Measurements from ENCODE around the gene COPG2. TPM values are rescaled to one million over a fixed set of nuclear protein-coding genes. Genes with fewer than 3 reads are reported as not detected.

Gene COPG2
- total RNA-seq, 1 experiment from 2014 or later = 36.0 TPM

DNA sequence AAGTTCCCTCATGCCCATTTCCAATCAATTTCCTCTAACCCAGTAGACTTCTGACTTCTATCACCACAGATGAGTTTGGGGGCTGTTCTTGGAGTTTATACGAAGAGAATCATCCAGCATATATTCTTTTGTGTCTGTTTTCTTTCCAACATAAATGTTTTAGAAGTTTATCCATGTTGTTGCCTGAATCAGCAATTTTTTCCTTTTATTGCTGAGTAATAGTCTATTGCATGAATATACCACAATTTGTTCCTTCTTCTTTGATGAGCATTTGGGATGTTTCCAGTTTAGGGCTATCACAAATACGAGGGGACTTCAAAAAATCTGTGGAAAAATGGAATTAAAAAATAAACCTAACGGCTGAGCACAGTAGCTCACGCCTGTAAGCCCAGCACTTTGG is 26.2 kb downstream of the COPG2 start:
- Histone ChIP-seq H4K20me1 (ENCODE audit: insufficient read depth, low read depth, low read length) (no peaks in the 10 kb centered on the region), H3K4me1 (ENCODE audit: low read length) (no peaks in the 10 kb centered on the region), H3K9ac (ENCODE audit: low read length) (no peak overlapping the region), H2AFZ (ENCODE audit: low read length) (no peak overlapping the region), H3K9me3 (ENCODE audit: low read length) (no peaks in the 10 kb centered on the region), H3K36me3 (ENCODE audit: insufficient read depth, low read length) (peaks cover 12% of the 10 kb centered on the region; the same call in 1 of the 2 replicates), H3K4me3 (ENCODE audit: low read length) (no peak overlapping the region), H3K27me3 (ENCODE audit: low read length) (no peaks in the 10 kb centered on the region), H3K27ac (ENCODE audit: low read length) (no peak overlapping the region), H3K79me2 (ENCODE audit: low read length) (no peaks in the 10 kb centered on the region), H3K9me2 (replicated peaks; ENCODE audit: insufficient read depth, low read length) (no peaks in the 10 kb centered on the region), H3K4me2 (ENCODE audit: low read depth, low read length, poor library complexity, severe bottlenecking) (no peak overlapping the region)
- no peak for DNase-seq

DNA sequence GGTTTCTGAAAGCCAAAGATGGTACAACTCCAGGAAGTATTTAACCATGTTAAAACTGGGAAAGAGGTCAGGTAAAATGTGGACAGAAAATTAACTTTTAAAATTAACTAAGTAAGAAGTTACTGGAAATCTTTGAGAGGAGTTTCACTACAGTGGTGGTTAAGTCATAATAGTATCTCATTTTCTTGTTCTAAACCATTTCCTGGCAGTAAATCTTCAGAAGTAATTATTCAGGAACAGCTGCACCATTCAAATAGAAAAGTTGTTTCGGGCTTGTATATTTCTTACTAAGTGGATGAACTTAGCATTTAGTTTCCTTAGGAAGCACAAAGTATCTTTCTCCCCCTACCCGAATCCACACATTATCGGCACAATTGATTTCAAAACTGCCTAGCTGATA is 27.1 kb downstream of the COPG2 start:
- Histone ChIP-seq H3K27me3 (ENCODE audit: low read length) (no peaks in the 10 kb centered on the region), H3K27ac (ENCODE audit: low read length) (no peak overlapping the region), H3K79me2 (ENCODE audit: low read length) (no peaks in the 10 kb centered on the region), H3K4me1 (ENCODE audit: low read length) (no peaks in the 10 kb centered on the region), H3K4me2 (ENCODE audit: low read depth, low read length, poor library complexity, severe bottlenecking) (no peak overlapping the region), H3K36me3 (ENCODE audit: insufficient read depth, low read length) (peaks cover 9% of the 10 kb centered on the region; the same call in 1 of the 2 replicates), H3K9ac (ENCODE audit: low read length) (no peak overlapping the region), H3K4me3 (ENCODE audit: low read length) (no peak overlapping the region), H3K9me2 (replicated peaks; ENCODE audit: insufficient read depth, low read length) (no peaks in the 10 kb centered on the region), H4K20me1 (ENCODE audit: insufficient read depth, low read depth, low read length) (no peaks in the 10 kb centered on the region), H2AFZ (ENCODE audit: low read length) (no peak overlapping the region), H3K9me3 (ENCODE audit: low read length) (no peaks in the 10 kb centered on the region)
- no peak for DNase-seq

DNA sequence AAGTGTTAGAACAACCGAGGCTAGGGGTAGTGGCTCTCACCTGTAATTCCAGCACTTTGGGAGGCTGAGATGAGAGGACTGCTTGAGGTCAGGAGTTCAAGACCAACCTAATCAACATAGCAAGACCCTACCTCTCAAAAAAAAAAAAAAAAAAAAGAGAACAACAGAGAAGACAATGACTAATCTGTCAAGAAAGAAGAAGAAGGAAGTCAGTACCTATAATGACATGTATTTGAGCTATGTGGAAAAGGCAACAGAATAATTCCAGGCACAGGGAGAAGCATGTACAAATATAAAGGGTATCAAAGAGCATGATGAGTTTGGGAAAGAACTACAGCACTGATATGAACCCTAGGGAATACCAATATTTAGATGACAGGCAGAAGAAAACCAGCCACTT is 27.5 kb downstream of the COPG2 start:
- no peak for DNase-seq
- no peak overlapping the region for H3K4me3 ChIP-seq (ENCODE audit: low read length)
- no peaks in the 10 kb centered on the region for H4K20me1 ChIP-seq (ENCODE audit: insufficient read depth, low read depth, low read length)
- H3K9ac ChIP-seq (ENCODE audit: low read length) = no peak overlapping the region
- no peaks in the 10 kb centered on the region for H3K9me3 ChIP-seq (ENCODE audit: low read length)
- H3K4me2 ChIP-seq (ENCODE audit: low read depth, low read length, poor library complexity, severe bottlenecking) = no peak overlapping the region
- H3K9me2 ChIP-seq (replicated peaks; ENCODE audit: insufficient read depth, low read length) = no peaks in the 10 kb centered on the region
- no peaks in the 10 kb centered on the region for H3K79me2 ChIP-seq (ENCODE audit: low read length)
- no peaks in the 10 kb centered on the region for H3K27me3 ChIP-seq (ENCODE audit: low read length)
- no peaks in the 10 kb centered on the region for H3K4me1 ChIP-seq (ENCODE audit: low read length)
- H3K36me3 ChIP-seq (ENCODE audit: insufficient read depth, low read length) = peaks cover 7% of the 10 kb centered on the region; the same call in 1 of the 2 replicates
- no peak overlapping the region for H2AFZ ChIP-seq (ENCODE audit: low read length)
- no peak overlapping the region for H3K27ac ChIP-seq (ENCODE audit: low read length)

DNA sequence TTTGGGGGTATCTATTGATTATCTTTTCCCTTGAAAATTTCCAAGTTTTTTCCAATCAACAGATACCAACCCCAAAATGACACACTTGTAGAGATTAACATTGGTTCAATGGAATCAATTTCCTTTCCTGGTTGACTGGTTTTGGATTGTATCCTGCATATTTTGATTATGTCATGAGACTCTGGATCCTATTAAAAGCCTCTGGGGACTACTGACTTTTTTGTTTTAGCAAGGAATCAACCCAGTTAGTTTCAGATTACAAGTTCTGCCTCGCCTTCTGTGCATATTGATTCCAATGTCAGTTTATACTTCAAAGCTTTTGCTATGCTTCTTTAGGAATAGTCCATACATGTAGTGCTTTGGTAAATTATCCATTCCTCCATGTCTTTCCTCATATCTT is 29.2 kb downstream of the COPG2 start:
- Histone ChIP-seq H3K27me3 (ENCODE audit: low read length) (no peaks in the 10 kb centered on the region), H3K27ac (ENCODE audit: low read length) (no peak overlapping the region), H3K4me2 (ENCODE audit: low read depth, low read length, poor library complexity, severe bottlenecking) (no peak overlapping the region), H3K79me2 (ENCODE audit: low read length) (no peaks in the 10 kb centered on the region), H3K36me3 (ENCODE audit: insufficient read depth, low read length) (peaks cover 4% of the 10 kb centered on the region; the same call in 1 of the 2 replicates), H3K4me1 (ENCODE audit: low read length) (no peaks in the 10 kb centered on the region), H3K9ac (ENCODE audit: low read length) (no peak overlapping the region), H3K9me3 (ENCODE audit: low read length) (no peaks in the 10 kb centered on the region), H3K9me2 (replicated peaks; ENCODE audit: insufficient read depth, low read length) (no peaks in the 10 kb centered on the region), H3K4me3 (ENCODE audit: low read length) (no peak overlapping the region), H4K20me1 (ENCODE audit: insufficient read depth, low read depth, low read length) (no peaks in the 10 kb centered on the region), H2AFZ (ENCODE audit: low read length) (no peak overlapping the region)
- DNase-seq = no peak

DNA sequence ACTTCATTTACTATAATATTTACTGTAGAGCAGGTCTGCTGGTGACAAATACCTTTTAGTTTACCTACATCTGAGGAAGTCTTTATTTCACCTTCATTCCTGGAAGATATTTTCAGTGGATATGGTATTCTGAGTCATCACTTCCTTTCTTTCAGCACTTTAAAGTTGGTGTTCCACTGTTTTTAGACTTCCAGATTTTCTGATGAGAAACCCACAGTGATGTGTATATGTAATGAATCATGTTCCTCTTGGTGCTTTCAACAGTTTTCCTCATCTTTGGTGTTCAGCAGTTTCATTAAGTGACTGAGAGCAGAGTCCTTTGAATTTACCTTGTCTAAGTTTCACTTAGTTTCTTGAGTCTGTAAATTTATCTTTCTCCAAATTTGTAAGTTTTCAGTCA is 36.4 kb downstream of the COPG2 start:
- no peak for DNase-seq
- no peak overlapping the region for H3K27ac ChIP-seq (ENCODE audit: low read length)
- no peaks in the 10 kb centered on the region for H3K27me3 ChIP-seq (ENCODE audit: low read length)
- no peaks in the 10 kb centered on the region for H3K4me1 ChIP-seq (ENCODE audit: low read length)
- no peaks in the 10 kb centered on the region for H3K36me3 ChIP-seq (ENCODE audit: insufficient read depth, low read length)
- no peaks in the 10 kb centered on the region for H3K79me2 ChIP-seq (ENCODE audit: low read length)
- H3K4me3 ChIP-seq (ENCODE audit: low read length) = no peak overlapping the region
- H3K9me3 ChIP-seq (ENCODE audit: low read length) = no peaks in the 10 kb centered on the region
- no peaks in the 10 kb centered on the region for H4K20me1 ChIP-seq (ENCODE audit: insufficient read depth, low read depth, low read length)
- no peaks in the 10 kb centered on the region for H3K9me2 ChIP-seq (replicated peaks; ENCODE audit: insufficient read depth, low read length)
- no peak overlapping the region for H3K4me2 ChIP-seq (ENCODE audit: low read depth, low read length, poor library complexity, severe bottlenecking)
- no peak overlapping the region for H3K9ac ChIP-seq (ENCODE audit: low read length)
- no peak overlapping the region for H2AFZ ChIP-seq (ENCODE audit: low read length)

DNA sequence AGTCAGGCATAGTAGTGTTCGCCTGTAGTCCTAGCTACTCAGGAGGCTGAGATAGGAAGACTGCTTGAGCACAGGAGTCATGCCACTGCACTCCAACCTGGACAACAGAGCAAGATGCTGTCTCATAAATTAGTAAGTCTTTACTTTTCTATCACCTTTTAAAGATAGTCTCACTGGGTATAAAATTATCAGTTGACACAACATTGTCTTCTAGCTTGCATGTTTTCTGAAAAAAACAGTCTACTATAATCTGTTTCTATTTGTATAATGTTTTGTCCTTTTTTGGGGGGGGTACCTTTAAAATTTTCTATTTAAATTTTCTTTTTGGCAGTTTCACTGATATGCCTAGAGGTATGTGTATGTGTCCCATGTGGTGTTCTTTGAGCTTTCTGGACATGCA is 39.6 kb downstream of the COPG2 start:
- no peak overlapping the region for H3K27ac ChIP-seq (ENCODE audit: low read length)
- no peaks in the 10 kb centered on the region for H3K36me3 ChIP-seq (ENCODE audit: insufficient read depth, low read length)
- H3K9me2 ChIP-seq (replicated peaks; ENCODE audit: insufficient read depth, low read length) = no peaks in the 10 kb centered on the region
- H3K27me3 ChIP-seq (ENCODE audit: low read length) = no peaks in the 10 kb centered on the region
- no peaks in the 10 kb centered on the region for H4K20me1 ChIP-seq (ENCODE audit: insufficient read depth, low read depth, low read length)
- no peak for DNase-seq
- H2AFZ ChIP-seq (ENCODE audit: low read length) = no peak overlapping the region
- no peaks in the 10 kb centered on the region for H3K79me2 ChIP-seq (ENCODE audit: low read length)
- H3K4me1 ChIP-seq (ENCODE audit: low read length) = no peaks in the 10 kb centered on the region
- H3K9ac ChIP-seq (ENCODE audit: low read length) = no peak overlapping the region
- H3K4me2 ChIP-seq (ENCODE audit: low read depth, low read length, poor library complexity, severe bottlenecking) = no peak overlapping the region
- H3K9me3 ChIP-seq (ENCODE audit: low read length) = no peaks in the 10 kb centered on the region
- H3K4me3 ChIP-seq (ENCODE audit: low read length) = no peak overlapping the region

DNA sequence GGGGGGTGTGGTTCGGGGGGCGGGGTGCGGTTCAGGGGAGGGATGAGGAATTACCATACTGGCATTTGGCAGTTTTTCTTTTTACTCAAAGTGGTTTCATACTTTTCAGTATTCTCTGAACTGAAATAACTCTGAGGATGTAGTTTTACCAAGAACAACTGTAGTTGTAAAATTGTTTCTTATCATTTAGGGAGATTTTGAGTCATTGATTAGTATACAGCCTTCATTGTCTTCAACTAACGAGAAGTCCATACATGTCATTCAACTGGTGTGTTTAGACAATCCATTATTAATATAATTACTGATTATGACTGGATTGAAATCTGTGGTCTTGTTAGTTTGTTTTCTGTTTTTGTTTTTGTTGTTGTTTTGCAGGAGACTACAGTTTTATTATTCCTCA is 40.8 kb downstream of the COPG2 start:
- H3K9me2 ChIP-seq (replicated peaks; ENCODE audit: insufficient read depth, low read length) = no peaks in the 10 kb centered on the region
- H3K27ac ChIP-seq (ENCODE audit: low read length) = no peak overlapping the region
- no peak overlapping the region for H3K4me3 ChIP-seq (ENCODE audit: low read length)
- H3K9me3 ChIP-seq (ENCODE audit: low read length) = no peaks in the 10 kb centered on the region
- no peaks in the 10 kb centered on the region for H3K36me3 ChIP-seq (ENCODE audit: insufficient read depth, low read length)
- H3K9ac ChIP-seq (ENCODE audit: low read length) = no peak overlapping the region
- no peak overlapping the region for H2AFZ ChIP-seq (ENCODE audit: low read length)
- H3K79me2 ChIP-seq (ENCODE audit: low read length) = no peaks in the 10 kb centered on the region
- no peaks in the 10 kb centered on the region for H4K20me1 ChIP-seq (ENCODE audit: insufficient read depth, low read depth, low read length)
- no peaks in the 10 kb centered on the region for H3K4me1 ChIP-seq (ENCODE audit: low read length)
- H3K27me3 ChIP-seq (ENCODE audit: low read length) = no peaks in the 10 kb centered on the region
- no peak for DNase-seq
- H3K4me2 ChIP-seq (ENCODE audit: low read depth, low read length, poor library complexity, severe bottlenecking) = no peak overlapping the region

DNA sequence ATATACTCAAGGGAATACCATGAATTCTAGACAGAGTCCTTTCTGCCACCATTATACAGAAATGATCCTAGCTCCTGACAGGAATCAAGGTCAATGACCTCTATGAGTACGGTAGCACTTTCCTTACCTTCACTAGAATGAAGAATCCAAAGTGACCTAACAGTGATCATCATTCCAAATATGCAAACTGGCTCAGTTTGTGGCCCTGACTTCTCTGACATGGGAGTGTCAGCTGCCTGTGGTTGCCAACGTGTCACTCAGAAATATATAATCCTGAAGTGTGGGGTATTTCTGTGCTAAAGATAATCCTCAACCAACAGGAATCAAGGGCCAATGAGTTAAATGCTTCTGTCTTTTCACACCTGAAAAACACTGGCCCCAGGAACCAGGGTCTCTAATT is 45.7 kb downstream of the COPG2 start:
- Histone ChIP-seq H3K36me3 (ENCODE audit: insufficient read depth, low read length) (peaks cover 3% of the 10 kb centered on the region; the same call in 1 of the 2 replicates), H3K27ac (ENCODE audit: low read length) (no peak overlapping the region), H3K9me3 (ENCODE audit: low read length) (no peaks in the 10 kb centered on the region), H3K4me2 (ENCODE audit: low read depth, low read length, poor library complexity, severe bottlenecking) (no peak overlapping the region), H3K9me2 (replicated peaks; ENCODE audit: insufficient read depth, low read length) (no peaks in the 10 kb centered on the region), H2AFZ (ENCODE audit: low read length) (no peak overlapping the region), H3K79me2 (ENCODE audit: low read length) (no peaks in the 10 kb centered on the region), H3K27me3 (ENCODE audit: low read length) (no peaks in the 10 kb centered on the region), H3K9ac (ENCODE audit: low read length) (no peak overlapping the region), H4K20me1 (ENCODE audit: insufficient read depth, low read depth, low read length) (no peaks in the 10 kb centered on the region), H3K4me1 (ENCODE audit: low read length) (no peaks in the 10 kb centered on the region), H3K4me3 (ENCODE audit: low read length) (no peak overlapping the region)
- DNase-seq = no peak

DNA sequence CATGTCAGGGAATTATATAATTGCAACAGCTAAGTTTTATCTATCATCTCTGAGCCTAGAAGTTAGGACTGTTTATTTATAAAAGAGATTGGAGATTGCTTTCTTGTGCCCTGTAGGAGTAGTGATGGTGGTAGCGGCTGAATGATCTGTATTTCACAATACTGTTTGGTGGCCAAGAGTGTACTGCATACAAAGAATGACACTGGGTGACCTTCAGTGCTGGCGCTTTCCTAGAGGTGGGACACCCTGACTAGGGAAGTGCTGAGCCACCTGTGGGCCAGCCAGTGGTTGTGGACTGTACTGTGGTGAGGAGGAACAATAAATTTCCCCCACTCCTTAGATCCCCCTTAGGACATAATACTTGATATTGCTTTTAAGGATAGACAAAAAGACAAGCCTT is 53.0 kb downstream of the COPG2 start:
- Histone ChIP-seq H3K27ac (ENCODE audit: low read length) (no peak overlapping the region), H3K4me1 (ENCODE audit: low read length) (no peaks in the 10 kb centered on the region), H3K9me3 (ENCODE audit: low read length) (no peaks in the 10 kb centered on the region), H3K4me2 (ENCODE audit: low read depth, low read length, poor library complexity, severe bottlenecking) (no peak overlapping the region), H3K79me2 (ENCODE audit: low read length) (no peaks in the 10 kb centered on the region), H2AFZ (ENCODE audit: low read length) (no peak overlapping the region), H3K9me2 (replicated peaks; ENCODE audit: insufficient read depth, low read length) (no peaks in the 10 kb centered on the region), H3K4me3 (ENCODE audit: low read length) (no peak overlapping the region), H3K9ac (ENCODE audit: low read length) (no peak overlapping the region), H3K27me3 (ENCODE audit: low read length) (no peaks in the 10 kb centered on the region), H4K20me1 (ENCODE audit: insufficient read depth, low read depth, low read length) (no peaks in the 10 kb centered on the region), H3K36me3 (ENCODE audit: insufficient read depth, low read length) (peaks cover 15% of the 10 kb centered on the region; the same call in 1 of the 2 replicates)
- DNase-seq = no peak
